Measurements from ENCODE around the gene MRTO4. TPM values are rescaled to one million over a fixed set of nuclear protein-coding genes. Genes with fewer than 3 reads are reported as not detected.

The MRTO4 gene
- total and polyA plus RNA-seq, 2 of the 13 experiments (the other 11 are each of a cell fraction or from before 2014, with no cell fraction given) = 28.1 to 59.2 TPM

GRCh38 chr1:19251305-19252196 lies at the start of gene MRTO4, which contains the start of gene EMC1 (continued):
- TF ChIP-seq, protein P1, sequence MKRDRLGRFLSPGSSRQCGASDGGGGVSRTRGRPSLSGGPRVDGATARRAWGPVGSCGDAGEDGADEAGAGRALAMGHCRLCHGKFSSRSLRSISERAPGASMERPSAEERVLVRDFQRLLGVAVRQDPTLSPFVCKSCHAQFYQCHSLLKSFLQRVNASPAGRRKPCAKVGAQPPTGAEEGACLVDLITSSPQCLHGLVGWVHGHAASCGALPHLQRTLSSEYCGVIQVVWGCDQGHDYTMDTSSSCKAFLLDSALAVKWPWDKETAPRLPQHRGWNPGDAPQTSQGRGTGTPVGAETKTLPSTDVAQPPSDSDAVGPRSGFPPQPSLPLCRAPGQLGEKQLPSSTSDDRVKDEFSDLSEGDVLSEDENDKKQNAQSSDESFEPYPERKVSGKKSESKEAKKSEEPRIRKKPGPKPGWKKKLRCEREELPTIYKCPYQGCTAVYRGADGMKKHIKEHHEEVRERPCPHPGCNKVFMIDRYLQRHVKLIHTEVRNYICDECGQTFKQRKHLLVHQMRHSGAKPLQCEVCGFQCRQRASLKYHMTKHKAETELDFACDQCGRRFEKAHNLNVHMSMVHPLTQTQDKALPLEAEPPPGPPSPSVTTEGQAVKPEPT (CRISPR knock-in tag; IDR thresholded peaks at IDR 0.05; ENCODE audit: low read depth) = peak; percentile 40; the same call in 1 of the 2 replicates
- TF ChIP-seq ZFP36 (IDR thresholded peaks at IDR 0.05; ENCODE audit: borderline replicate concordance, low read depth, low read length, partially characterized antibody) = no peak
- TF ChIP-seq SOX6 (IDR thresholded peaks at IDR 0.05) = no peak
- peak; percentile 75 for TF ChIP-seq SOX6 (CRISPR knock-in tag; IDR thresholded peaks at IDR 0.05)
- TF ChIP-seq GATAD1 (CRISPR knock-in tag; IDR thresholded peaks at IDR 0.05) = peak; percentile 98
- TF ChIP-seq CC2D1A (CRISPR knock-in tag; IDR thresholded peaks at IDR 0.05) = no peak
- TF ChIP-seq, protein P2, sequence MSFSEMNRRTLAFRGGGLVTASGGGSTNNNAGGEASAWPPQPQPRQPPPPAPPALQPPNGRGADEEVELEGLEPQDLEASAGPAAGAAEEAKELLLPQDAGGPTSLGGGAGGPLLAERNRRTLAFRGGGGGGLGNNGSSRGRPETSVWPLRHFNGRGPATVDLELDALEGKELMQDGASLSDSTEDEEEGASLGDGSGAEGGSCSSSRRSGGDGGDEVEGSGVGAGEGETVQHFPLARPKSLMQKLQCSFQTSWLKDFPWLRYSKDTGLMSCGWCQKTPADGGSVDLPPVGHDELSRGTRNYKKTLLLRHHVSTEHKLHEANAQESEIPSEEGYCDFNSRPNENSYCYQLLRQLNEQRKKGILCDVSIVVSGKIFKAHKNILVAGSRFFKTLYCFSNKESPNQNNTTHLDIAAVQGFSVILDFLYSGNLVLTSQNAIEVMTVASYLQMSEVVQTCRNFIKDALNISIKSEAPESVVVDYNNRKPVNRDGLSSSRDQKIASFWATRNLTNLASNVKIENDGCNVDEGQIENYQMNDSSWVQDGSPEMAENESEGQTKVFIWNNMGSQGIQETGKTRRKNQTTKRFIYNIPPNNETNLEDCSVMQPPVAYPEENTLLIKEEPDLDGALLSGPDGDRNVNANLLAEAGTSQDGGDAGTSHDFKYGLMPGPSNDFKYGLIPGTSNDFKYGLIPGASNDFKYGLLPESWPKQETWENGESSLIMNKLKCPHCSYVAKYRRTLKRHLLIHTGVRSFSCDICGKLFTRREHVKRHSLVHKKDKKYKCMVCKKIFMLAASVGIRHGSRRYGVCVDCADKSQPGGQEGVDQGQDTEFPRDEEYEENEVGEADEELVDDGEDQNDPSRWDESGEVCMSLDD (CRISPR knock-in tag; IDR thresholded peaks at IDR 0.05; ENCODE audit: borderline replicate concordance) = no peak; the same call in 1 of the 2 replicates
- TF ChIP-seq RARG (CRISPR knock-in tag; IDR thresholded peaks at IDR 0.05; ENCODE audit: low read depth) = no peak
- TF ChIP-seq CTCF (CRISPR knock-in tag; IDR thresholded peaks at IDR 0.05) = peak; percentile 16; the same call in 1 of the 2 replicates
- peak; percentile 59; the same call in 1 of the 2 replicates for TF ChIP-seq ETV5 (CRISPR knock-in tag; IDR thresholded peaks at IDR 0.05; ENCODE audit: borderline replicate concordance)
- TF ChIP-seq, protein P3, sequence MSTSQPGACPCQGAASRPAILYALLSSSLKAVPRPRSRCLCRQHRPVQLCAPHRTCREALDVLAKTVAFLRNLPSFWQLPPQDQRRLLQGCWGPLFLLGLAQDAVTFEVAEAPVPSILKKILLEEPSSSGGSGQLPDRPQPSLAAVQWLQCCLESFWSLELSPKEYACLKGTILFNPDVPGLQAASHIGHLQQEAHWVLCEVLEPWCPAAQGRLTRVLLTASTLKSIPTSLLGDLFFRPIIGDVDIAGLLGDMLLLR (CRISPR knock-in tag; IDR thresholded peaks at IDR 0.05) = peak; percentile 95
- 0 out of 4 replicates have a peak, but pooled peaks of 1 of the 2 experiments have one; percentile 20 for TF ChIP-seq NR2F1 (CRISPR knock-in tag; IDR thresholded peaks at IDR 0.05)
- peak; percentile 84 for TF ChIP-seq XRCC5 (optimal IDR thresholded peaks at IDR 0.05; ENCODE audit: low read length)
- no peak for TF ChIP-seq KDM6A (CRISPR knock-in tag; IDR thresholded peaks at IDR 0.05; ENCODE audit: low read depth)
- TF ChIP-seq JDP2 (CRISPR knock-in tag; IDR thresholded peaks at IDR 0.05; ENCODE audit: borderline replicate concordance) = no peak
- TF ChIP-seq ARNTL (CRISPR knock-in tag; IDR thresholded peaks at IDR 0.05) = peak; percentile 95
- peak; percentile 88 for TF ChIP-seq TMF1 (CRISPR knock-in tag; IDR thresholded peaks at IDR 0.05; ENCODE audit: low read depth)
- TF ChIP-seq PHF21A (CRISPR knock-in tag; IDR thresholded peaks at IDR 0.05) = peak; percentile 55
- TF ChIP-seq, protein P4, sequence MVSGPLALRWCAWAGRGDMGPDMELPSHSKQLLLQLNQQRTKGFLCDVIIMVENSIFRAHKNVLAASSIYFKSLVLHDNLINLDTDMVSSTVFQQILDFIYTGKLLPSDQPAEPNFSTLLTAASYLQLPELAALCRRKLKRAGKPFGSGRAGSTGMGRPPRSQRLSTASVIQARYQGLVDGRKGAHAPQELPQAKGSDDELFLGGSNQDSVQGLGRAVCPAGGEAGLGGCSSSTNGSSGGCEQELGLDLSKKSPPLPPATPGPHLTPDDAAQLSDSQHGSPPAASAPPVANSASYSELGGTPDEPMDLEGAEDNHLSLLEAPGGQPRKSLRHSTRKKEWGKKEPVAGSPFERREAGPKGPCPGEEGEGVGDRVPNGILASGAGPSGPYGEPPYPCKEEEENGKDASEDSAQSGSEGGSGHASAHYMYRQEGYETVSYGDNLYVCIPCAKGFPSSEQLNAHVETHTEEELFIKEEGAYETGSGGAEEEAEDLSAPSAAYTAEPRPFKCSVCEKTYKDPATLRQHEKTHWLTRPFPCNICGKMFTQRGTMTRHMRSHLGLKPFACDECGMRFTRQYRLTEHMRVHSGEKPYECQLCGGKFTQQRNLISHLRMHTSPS (CRISPR knock-in tag; IDR thresholded peaks at IDR 0.05; ENCODE audit: low read depth) = peak; percentile 77
